Measurements from ENCODE around the gene MCTP1.
"Not testable (repeated sequence)": the region's sequence is repeated elsewhere in the genome, so short reads cannot be mapped to it uniquely, and the experiment has no call there.

The MCTP1 gene

GRCh38 chr5:94847726-94848125 is 437.2 kb downstream of the MCTP1 start:
- TF ChIP-seq EZH2phosphoT487 (IDR thresholded peaks at IDR 0.05; ENCODE audit: borderline replicate concordance), result no peak
- no peak for TF ChIP-seq CTCF (conservative IDR thresholded peaks at IDR 0.05; ENCODE audit: low read length)
- no peak overlapping the region for H3K4me2 ChIP-seq (ENCODE audit: low read depth, low read length, poor library complexity, severe bottlenecking)

GRCh38 chr5:94847019-94847418 is 437.9 kb downstream of the MCTP1 start:
- H3K9ac ChIP-seq (ENCODE audit: low read depth, low read length, poor library complexity, severe bottlenecking), result no peak overlapping the region
- no peak overlapping the region for H2AFZ ChIP-seq (ENCODE audit: low read length)
- no peaks in the 10 kb centered on the region for H3K36me3 ChIP-seq (ENCODE audit: insufficient read depth, low read length)
- no peaks in the 10 kb centered on the region for H3K79me2 ChIP-seq (ENCODE audit: insufficient read depth, low read length)
- no peaks in the 10 kb centered on the region for H3F3A ChIP-seq (ENCODE audit: low read depth)
- H3K4me1 ChIP-seq (ENCODE audit: insufficient read depth, low read length, poor library complexity, severe bottlenecking), result peaks cover 4% of the 10 kb centered on the region
- H4K20me1 ChIP-seq (ENCODE audit: insufficient read depth, low read length, poor library complexity, severe bottlenecking), result no peaks in the 10 kb centered on the region
- no peaks in the 10 kb centered on the region for H3K9me2 ChIP-seq (replicated peaks; ENCODE audit: low read depth, low read length)
- no peaks in the 10 kb centered on the region for H3K27me3 ChIP-seq (ENCODE audit: insufficient read depth, low read length, poor library complexity, severe bottlenecking)
- TF ChIP-seq EZH2phosphoT487 (IDR thresholded peaks at IDR 0.05; ENCODE audit: borderline replicate concordance) (no peak), CTCF (conservative IDR thresholded peaks at IDR 0.05; ENCODE audit: low read length) (no peak)
- no peak overlapping the region for H3K4me3 ChIP-seq (ENCODE audit: low read length, poor library complexity, severe bottlenecking)
- no peak overlapping the region for H3K4me2 ChIP-seq (ENCODE audit: low read depth, low read length, poor library complexity, severe bottlenecking)
- H3K9me3 ChIP-seq (ENCODE audit: insufficient read depth, low read depth, low read length), result no peaks in the 10 kb centered on the region

More at GRCh38 chr5:94847726-94848125, 437.2 kb downstream of the MCTP1 start:
- H3F3A ChIP-seq (ENCODE audit: low read depth), result no peaks in the 10 kb centered on the region
- H3K4me3 ChIP-seq (ENCODE audit: low read length, poor library complexity, severe bottlenecking), result no peak overlapping the region
- no peaks in the 10 kb centered on the region for H3K36me3 ChIP-seq (ENCODE audit: insufficient read depth, low read length)
- no peaks in the 10 kb centered on the region for H3K79me2 ChIP-seq (ENCODE audit: insufficient read depth, low read length)
- peaks cover 4% of the 10 kb centered on the region for H3K4me1 ChIP-seq (ENCODE audit: insufficient read depth, low read length, poor library complexity, severe bottlenecking)
- H3K9ac ChIP-seq (ENCODE audit: low read depth, low read length, poor library complexity, severe bottlenecking), result no peak overlapping the region
- no peaks in the 10 kb centered on the region for H4K20me1 ChIP-seq (ENCODE audit: insufficient read depth, low read length, poor library complexity, severe bottlenecking)
- H3K9me2 ChIP-seq (replicated peaks; ENCODE audit: low read depth, low read length), result no peaks in the 10 kb centered on the region
- H3K27me3 ChIP-seq (ENCODE audit: insufficient read depth, low read length, poor library complexity, severe bottlenecking), result no peaks in the 10 kb centered on the region
- H3K9me3 ChIP-seq (ENCODE audit: insufficient read depth, low read depth, low read length), result no peaks in the 10 kb centered on the region
- no peak overlapping the region for H2AFZ ChIP-seq (ENCODE audit: low read length)

- H3K36me3 ChIP-seq (ENCODE audit: insufficient read depth, low read length); H3K4me1 ChIP-seq (ENCODE audit: insufficient read depth, low read length, poor library complexity, severe bottlenecking); H2AFZ ChIP-seq (ENCODE audit: low read length); H3K9ac ChIP-seq (ENCODE audit: low read depth, low read length, poor library complexity, severe bottlenecking); H3F3A ChIP-seq (ENCODE audit: low read depth); H3K9me3 ChIP-seq (ENCODE audit: insufficient read depth, low read depth, low read length); H3K79me2 ChIP-seq (ENCODE audit: insufficient read depth, low read length); H3K9me2 ChIP-seq (replicated peaks; ENCODE audit: low read depth, low read length); H3K27me3 ChIP-seq (ENCODE audit: insufficient read depth, low read length, poor library complexity, severe bottlenecking); H3K4me2 ChIP-seq (ENCODE audit: low read depth, low read length, poor library complexity, severe bottlenecking); H3K4me3 ChIP-seq (ENCODE audit: low read length, poor library complexity, severe bottlenecking); H4K20me1 ChIP-seq (ENCODE audit: insufficient read depth, low read length, poor library complexity, severe bottlenecking): not testable (repeated sequence)
Observed at GRCh38 chr5:94845696-94846095, 439.2 kb downstream of the MCTP1 start.

GRCh38 chr5:94841598-94842322 is 443.1 kb downstream of the MCTP1 start:
- no peaks in the 10 kb centered on the region for H3K9me3 ChIP-seq (ENCODE audit: insufficient read depth, low read depth, low read length)
- no peak overlapping the region for H2AFZ ChIP-seq (ENCODE audit: low read length)
- H3K27me3 ChIP-seq (ENCODE audit: insufficient read depth, low read length, poor library complexity, severe bottlenecking), result no peaks in the 10 kb centered on the region
- no peaks in the 10 kb centered on the region for H3K36me3 ChIP-seq (ENCODE audit: insufficient read depth, low read length)
- no peak overlapping the region for H3K4me3 ChIP-seq (ENCODE audit: low read length, poor library complexity, severe bottlenecking)
- no peaks in the 10 kb centered on the region for H4K20me1 ChIP-seq (ENCODE audit: insufficient read depth, low read length, poor library complexity, severe bottlenecking)
- H3K79me2 ChIP-seq (ENCODE audit: insufficient read depth, low read length), result no peaks in the 10 kb centered on the region
- no peaks in the 10 kb centered on the region for H3F3A ChIP-seq (ENCODE audit: low read depth)
- H3K4me1 ChIP-seq (ENCODE audit: insufficient read depth, low read length, poor library complexity, severe bottlenecking), result peaks cover 4% of the 10 kb centered on the region
- no peak overlapping the region for H3K4me2 ChIP-seq (ENCODE audit: low read depth, low read length, poor library complexity, severe bottlenecking)
- no peaks in the 10 kb centered on the region for H3K9me2 ChIP-seq (replicated peaks; ENCODE audit: low read depth, low read length)
- H3K9ac ChIP-seq (ENCODE audit: low read depth, low read length, poor library complexity, severe bottlenecking), result no peak overlapping the region
- TF ChIP-seq CTCF (conservative IDR thresholded peaks at IDR 0.05; ENCODE audit: low read length), result no peak
- no peak for TF ChIP-seq EZH2phosphoT487 (IDR thresholded peaks at IDR 0.05; ENCODE audit: borderline replicate concordance)
